Breast epithelium (tissue), 4 donors: ENCODE results near the gene ATCAY. TPM values are rescaled to one million over a fixed set of nuclear protein-coding genes. Genes with fewer than 3 reads are reported as not detected.
A peak's percentile ranks its signal among the peaks of the same experiment; 100 is the strongest.
"Not testable (repeated sequence)": the region's sequence is repeated elsewhere in the genome, so short reads cannot be mapped to it uniquely, and the experiment has no call there.

Experiments
- DNase-seq, 2 donors: peaks; one replicate each; pipeline ENCODE4 v3.0.0-alpha.2; 2019; ENCODE audit warnings: low spot score in 2 of 2
- H3K27ac ChIP-seq, 2 donors: fragments of 200-600 bp; sonication (generic) in 1 of 2; one replicate each; pipeline ENCODE4 v1.5.1; 2016 to 2019; ENCODE audit warnings: mild to moderate bottlenecking in 1 of 2
- H3K27me3 ChIP-seq, 2 donors: fragments of 200-600 bp; sonication (generic) in 1 of 2; one replicate each; pipeline versions ENCODE4 v1.5.1 to v1.6.0; 2017 to 2019; ENCODE audit warnings: control low read depth in 1 of 2, mild to moderate bottlenecking in 1 of 2
- H3K36me3 ChIP-seq: fragments of 200-600 bp; one replicate; pipeline ENCODE4 v1.5.1; 2019
- H3K4me1 ChIP-seq, 2 donors: fragments of 200-600 bp; sonication (generic); one replicate each; pipeline ENCODE4 v1.5.1; 2016 to 2019; ENCODE audit warnings: control low read depth in 1 of 2
- H3K4me3 ChIP-seq, 3 donors: fragments of 200-600 bp; sonication (generic); 1 replicate in 2 of 3; 2 replicates in 1 of 3; pipeline ENCODE4 v1.5.1; 2016 to 2019; ENCODE audit warnings: mild to moderate bottlenecking in 3 of 3, moderate library complexity in 2 of 3
- H3K9me3 ChIP-seq, 2 donors: fragments of 200-600 bp; sonication (generic) in 1 of 2; one replicate each; pipeline ENCODE4 v1.5.1; 2016 to 2019; ENCODE audit warnings: control low read depth in 1 of 2
- POLR2A ChIP-seq: fragments of 450-650 bp; IDR thresholded peaks from one replicate; pipeline ENCODE4 v1.6.1; 2016; ENCODE audit warnings: antibody characterized with exemption, mild to moderate bottlenecking, moderate library complexity
- POLR2AphosphoS5 ChIP-seq, 3 donors: sonication (generic); formaldehyde crosslinking; IDR thresholded peaks; one replicate each; pipeline ENCODE4 v1.6.1; 2017; ENCODE audit warnings: antibody characterized with exemption in 3 of 3
- intact Hi-C: fragments of 100-400 bp; cut with DNase I; formaldehyde crosslinking; loops from one replicate; pipeline ENCODE4 v1.15.1; 2023; ENCODE audit warnings: low total_unique reads
- total RNA-seq, 3 donors: library from RNA; depleted of rRNA; stranded (reverse); fragments of >200 nt; gene quantifications; one replicate each; pipeline ENCODE4 v1.1.0, GENCODE V29; 2016
- TF ChIP-seq, protein P1 (sequence below), 3 donors: fragments of 450-650 bp; IDR thresholded peaks; one replicate each; pipeline ENCODE4 v1.5.1; 2016 to 2017; ENCODE audit warnings: antibody characterized with exemption in 3 of 3, mild to moderate bottlenecking in 3 of 3, moderate library complexity in 3 of 3

ATCAY gene
- total RNA-seq, 3 donors from 2014 or later: 0.73 TPM; not detected in 2

DNA sequence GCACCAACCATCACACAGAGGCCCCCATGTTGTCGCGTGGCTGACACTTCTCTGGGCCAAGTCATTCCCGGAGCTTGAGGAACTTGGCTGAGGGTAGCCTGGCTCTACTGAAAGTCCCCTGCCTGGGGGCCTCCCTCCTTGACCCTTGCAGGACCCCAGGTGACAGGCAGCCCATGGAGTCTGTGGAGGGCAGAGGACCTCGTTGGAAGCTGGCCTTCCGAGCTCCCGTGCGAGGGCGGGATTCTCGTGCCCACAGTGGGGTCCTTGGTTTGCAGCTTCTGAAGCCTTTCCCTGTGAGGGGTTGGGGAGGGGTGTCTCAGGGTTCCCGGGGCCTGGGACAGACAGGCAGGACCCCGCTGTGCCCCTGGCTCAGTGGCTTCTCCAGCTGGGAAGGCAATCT is 68.8 kb downstream of the ATCAY start:
- Histone ChIP-seq H3K9me3 (no peaks in the 10 kb centered on the region), H3K27ac (no peak overlapping the region), H3K36me3 (no peaks in the 10 kb centered on the region), H3K4me3 (no peak overlapping the region), H3K4me1 (no peaks in the 10 kb centered on the region), H3K27me3 (no peaks in the 10 kb centered on the region)
- TF ChIP-seq POLR2AphosphoS5 (IDR thresholded peaks at IDR 0.05) (no peak), POLR2A (no peak)
- TF ChIP-seq, protein P1, sequence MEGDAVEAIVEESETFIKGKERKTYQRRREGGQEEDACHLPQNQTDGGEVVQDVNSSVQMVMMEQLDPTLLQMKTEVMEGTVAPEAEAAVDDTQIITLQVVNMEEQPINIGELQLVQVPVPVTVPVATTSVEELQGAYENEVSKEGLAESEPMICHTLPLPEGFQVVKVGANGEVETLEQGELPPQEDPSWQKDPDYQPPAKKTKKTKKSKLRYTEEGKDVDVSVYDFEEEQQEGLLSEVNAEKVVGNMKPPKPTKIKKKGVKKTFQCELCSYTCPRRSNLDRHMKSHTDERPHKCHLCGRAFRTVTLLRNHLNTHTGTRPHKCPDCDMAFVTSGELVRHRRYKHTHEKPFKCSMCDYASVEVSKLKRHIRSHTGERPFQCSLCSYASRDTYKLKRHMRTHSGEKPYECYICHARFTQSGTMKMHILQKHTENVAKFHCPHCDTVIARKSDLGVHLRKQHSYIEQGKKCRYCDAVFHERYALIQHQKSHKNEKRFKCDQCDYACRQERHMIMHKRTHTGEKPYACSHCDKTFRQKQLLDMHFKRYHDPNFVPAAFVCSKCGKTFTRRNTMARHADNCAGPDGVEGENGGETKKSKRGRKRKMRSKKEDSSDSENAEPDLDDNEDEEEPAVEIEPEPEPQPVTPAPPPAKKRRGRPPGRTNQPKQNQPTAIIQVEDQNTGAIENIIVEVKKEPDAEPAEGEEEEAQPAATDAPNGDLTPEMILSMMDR (IDR thresholded peaks at IDR 0.05): no peak
- intact Hi-C loops: no loop called here
- no peak for DNase-seq

DNA sequence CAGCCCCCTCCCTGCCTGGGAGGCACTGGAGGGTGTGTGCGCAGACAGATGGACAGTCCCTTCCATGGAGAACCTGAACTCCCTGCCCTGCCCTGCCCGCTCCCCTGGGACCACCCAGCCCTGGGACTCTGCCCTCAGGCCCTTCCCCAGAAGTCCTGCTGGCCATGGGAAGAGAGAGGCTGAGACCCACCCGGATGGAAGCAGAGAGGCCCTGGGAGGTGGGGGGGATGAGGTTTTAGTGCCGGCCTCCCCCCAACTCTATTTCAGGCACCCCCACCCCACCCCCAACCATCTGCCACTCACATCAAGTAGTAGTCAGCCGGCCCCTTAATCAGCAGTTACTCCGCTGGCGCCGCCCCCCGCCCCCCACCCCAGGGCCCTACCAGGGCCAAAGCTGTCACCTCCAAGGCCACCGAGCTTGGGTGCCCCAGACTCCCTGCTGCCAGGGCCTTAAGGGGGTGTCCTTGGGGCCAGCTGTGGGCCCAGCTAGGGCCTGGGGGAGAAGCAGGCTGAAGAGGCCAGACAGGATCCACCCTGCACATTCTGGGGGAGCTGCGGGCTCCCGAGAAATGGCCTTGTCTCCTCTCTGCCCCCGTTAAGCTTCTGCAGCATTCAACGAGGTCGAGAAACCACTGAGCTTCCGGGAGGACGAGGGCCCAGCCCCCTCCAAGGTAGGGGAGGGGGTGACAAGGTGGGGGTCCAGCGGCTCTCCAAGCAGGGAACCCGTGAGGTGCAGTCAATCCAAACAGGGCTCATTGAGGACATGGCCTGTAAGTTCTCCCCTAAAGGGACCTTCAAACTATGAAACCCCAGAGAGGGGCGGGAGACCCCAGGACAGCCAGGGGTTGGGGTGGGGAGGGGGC is 69.7 kb downstream of the ATCAY start:
- Histone ChIP-seq H3K4me3 (no peak overlapping the region), H3K36me3 (no peaks in the 10 kb centered on the region), H3K27ac (no peak overlapping the region), H3K9me3 (no peaks in the 10 kb centered on the region), H3K27me3 (no peaks in the 10 kb centered on the region), H3K4me1 (no peaks in the 10 kb centered on the region)
- TF ChIP-seq POLR2A: no peak
- TF ChIP-seq, protein P1 (IDR thresholded peaks at IDR 0.05): no peak
- no peak for TF ChIP-seq POLR2AphosphoS5 (IDR thresholded peaks at IDR 0.05)
- intact Hi-C loops: no loop called here
- DNase-seq: no peak

DNA sequence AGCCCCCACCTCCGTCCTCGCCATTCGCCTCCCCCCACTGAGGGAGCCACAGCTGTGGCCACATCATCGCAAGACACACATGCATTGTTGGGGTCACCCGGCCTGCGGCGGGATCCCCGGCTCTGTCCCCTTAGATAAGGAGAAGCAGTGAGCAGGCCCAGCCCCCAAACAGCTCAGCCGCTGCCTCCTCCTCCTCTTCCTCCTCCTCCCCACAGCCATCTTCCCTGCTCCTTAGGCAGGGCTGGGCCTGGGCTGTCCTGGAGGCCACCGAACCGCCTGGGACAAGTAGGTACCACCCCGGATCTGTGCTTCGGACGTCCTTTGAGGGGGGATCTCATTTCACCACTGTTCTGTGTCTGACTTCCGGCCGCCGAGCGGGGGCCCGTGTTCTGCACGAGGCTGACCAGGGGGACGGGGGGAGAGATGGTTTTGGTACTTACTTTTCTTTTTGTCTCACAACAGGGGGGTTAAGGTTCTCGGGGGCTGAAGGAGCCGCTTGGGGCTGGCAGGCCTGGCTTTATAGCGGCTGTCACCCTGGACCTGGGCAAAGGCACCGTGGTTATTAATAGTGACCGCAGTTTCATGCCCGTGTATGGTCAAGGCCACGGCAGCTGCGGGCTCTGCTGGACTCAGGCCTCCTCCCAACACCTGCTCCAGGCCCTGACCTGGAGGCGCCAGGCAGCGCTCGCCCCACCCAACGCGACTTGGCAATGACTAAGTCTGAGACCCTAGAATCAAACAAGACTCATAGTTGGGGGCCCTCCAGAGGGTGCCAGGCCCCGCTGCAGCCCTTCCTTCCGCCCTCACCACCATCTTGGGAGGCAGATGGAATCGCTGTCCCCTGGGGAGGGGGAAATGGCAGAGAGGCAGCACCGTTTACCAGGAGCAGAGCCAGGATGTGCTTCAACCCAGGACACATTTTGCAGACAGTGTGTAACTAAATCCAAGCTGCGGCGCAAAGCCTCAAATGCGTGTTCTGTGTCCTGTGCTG is 70.7 kb downstream of the ATCAY start:
- H3K9me3 ChIP-seq: no peaks in the 10 kb centered on the region
- no peaks in the 10 kb centered on the region for H3K4me1 ChIP-seq
- H3K4me3 ChIP-seq: no peak overlapping the region
- H3K27ac ChIP-seq: peak overlapping the region in 1 of 2 donors; percentile 7
- no peak for DNase-seq
- TF ChIP-seq POLR2AphosphoS5 (IDR thresholded peaks at IDR 0.05) (no peak), POLR2A (no peak)
- TF ChIP-seq, protein P1 (IDR thresholded peaks at IDR 0.05): no peak
- H3K36me3 ChIP-seq: no peaks in the 10 kb centered on the region
- H3K27me3 ChIP-seq: no peaks in the 10 kb centered on the region
- intact Hi-C loops: no loop called here

DNA sequence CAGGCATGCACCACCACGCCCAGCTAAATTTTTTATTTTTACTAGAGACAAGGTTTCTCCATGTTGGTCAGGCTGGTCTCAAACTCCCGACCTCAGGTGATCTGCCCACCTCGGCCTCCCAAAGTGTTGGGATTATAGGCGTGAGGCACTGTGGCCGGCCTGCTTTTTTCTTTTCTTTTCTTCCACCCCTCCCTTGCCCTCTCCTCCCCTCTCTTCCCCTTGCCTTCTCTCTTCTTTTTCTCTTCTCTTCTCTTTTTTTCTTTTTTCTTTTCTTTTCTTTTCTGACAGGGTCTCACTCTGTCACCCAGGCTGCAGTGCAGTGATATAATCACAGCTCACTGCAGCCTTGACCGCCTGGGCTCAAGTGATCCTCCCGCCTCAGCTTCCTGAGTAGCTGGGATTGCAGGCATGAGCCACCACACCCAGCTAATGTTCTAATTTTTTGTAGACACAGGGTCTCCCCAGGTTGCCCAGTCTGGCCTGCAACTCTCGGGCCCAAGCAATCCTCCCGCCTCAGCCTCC is 72.3 kb downstream of the ATCAY start:
- DNase-seq, H3K36me3 ChIP-seq, H3K9me3 ChIP-seq, H3K4me1 ChIP-seq, H3K27ac ChIP-seq, H3K27me3 ChIP-seq, H3K4me3 ChIP-seq, intact Hi-C loops: not testable (repeated sequence)

DNA sequence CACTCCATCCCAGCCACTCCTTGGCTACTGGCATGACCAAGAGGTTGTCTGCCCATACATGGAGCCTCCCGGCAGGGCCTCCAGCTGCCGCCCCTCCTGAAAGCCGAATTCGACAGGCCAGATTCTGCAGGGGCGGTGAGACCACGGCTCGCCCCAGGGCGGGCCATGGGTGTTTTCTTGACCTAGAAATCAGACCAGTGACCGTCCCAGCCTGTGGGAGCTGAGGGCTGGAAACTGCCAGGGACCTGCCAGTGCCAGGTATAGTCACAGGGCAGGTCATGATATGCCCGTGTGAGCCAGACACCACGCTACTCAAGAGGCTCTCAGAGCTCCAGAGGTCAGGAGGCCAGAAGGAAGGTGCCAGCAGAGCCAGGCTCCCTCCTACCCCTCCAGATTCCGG is 73.6 kb downstream of the ATCAY start:
- no peaks in the 10 kb centered on the region for H3K27me3 ChIP-seq
- no peak overlapping the region for H3K4me3 ChIP-seq
- no peaks in the 10 kb centered on the region for H3K9me3 ChIP-seq
- TF ChIP-seq, protein P1 (IDR thresholded peaks at IDR 0.05): no peak
- TF ChIP-seq POLR2AphosphoS5 (IDR thresholded peaks at IDR 0.05) (no peak), POLR2A (no peak)
- peaks cover 10% of the 10 kb centered on the region for H3K36me3 ChIP-seq
- H3K27ac ChIP-seq: no peak overlapping the region
- intact Hi-C loops: no loop called here
- H3K4me1 ChIP-seq: no peaks in the 10 kb centered on the region
- no peak for DNase-seq

DNA sequence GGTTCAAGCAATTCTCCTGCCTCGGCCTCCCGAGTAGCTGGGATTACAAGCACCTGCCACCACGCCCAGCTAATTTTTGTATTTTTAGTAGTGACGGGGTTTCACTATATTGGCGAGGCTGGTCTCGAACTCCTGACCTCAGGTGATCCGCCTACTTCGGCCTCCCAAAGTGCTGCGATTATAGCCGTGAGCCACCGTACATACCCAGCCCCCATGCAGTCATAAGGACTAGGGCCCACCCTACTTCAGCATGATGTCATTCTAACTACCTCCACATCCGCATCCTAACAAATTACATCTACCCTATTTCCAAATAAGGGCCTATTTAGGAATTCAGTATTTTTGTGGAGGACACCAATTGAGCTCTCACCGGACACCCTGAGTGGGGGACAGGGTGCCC is 74.8 kb downstream of the ATCAY start:
- H3K4me1 ChIP-seq, DNase-seq, H3K9me3 ChIP-seq, H3K27ac ChIP-seq, intact Hi-C loops, H3K27me3 ChIP-seq, H3K4me3 ChIP-seq: not testable (repeated sequence)
- H3K36me3 ChIP-seq: peaks cover 20% of the 10 kb centered on the region
